ENCODE measurements around the gene BACE1-AS. TPM values are rescaled to one million over a fixed set of nuclear protein-coding genes. Genes with fewer than 3 reads are reported as not detected.

Gene BACE1-AS
- total RNA-seq, 1 donor from 2014 or later = 8.3 TPM

DNA sequence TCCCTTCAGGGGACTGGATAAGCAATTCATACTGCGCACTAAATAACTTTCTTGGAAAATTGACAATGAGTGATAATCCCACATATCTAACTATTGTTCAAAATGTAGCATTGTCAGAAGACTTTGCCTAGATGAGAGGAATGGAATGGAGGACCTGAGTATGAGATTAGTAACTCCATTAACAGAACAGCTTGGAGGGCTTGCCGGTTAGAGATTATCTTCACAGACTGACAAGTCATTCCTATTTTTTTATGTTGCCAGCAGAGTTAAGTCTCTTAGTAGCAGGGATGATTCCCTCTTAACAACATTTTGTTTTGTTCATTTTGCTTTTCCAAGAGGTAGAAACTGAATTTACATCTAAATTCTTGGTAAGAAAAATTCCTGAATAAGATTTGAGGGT, 7.1 kb upstream of the BACE1-AS start:
- ATAC-seq (ENCODE audit: poor library complexity) (no peak), DNase-seq (no peak)
- intact Hi-C loops (cut with DNase I) = no loop called here

DNA sequence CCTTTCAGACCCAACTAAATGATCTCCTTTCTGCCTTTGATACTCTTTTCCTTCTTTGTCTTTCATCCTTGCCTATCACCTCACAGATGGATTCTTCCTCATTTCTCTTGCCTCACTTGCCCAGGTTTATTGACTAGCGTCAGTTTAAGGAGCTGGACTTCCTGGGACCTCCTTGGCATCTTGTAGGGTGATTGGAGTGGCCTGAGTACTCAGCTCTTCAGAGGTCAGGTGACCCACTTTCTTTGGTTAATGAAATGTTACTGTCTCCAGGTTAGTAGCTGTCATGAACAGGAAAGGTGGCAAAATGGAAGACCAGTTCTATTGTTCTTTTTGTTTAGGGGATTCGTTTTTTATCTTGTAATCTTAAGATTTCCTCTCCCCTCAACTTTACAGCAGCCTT, 4.6 kb upstream of the BACE1-AS start:
- DNase-seq (no peak), ATAC-seq (ENCODE audit: poor library complexity) (no peak)
- intact Hi-C loops (cut with DNase I) = no loop called here

DNA sequence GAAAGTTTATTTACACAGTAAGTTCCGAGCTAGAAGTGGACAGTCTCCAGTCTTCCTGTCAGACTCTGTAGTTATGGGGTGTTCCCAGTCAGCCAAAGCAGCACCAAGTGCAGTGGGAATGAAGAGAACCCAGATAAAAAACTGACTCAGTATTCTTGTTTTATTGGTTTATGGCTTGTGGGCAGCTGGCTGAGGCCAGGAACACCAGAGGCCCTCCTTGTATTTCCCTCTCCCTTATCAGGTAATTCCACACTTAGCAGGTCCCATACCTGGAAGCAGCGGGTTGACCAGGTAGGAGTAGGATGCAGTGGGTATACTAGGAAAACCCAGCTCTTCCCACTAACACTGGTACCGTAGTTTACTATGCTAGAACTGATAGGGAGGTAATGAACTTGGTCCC, 3.5 kb upstream of the BACE1-AS start:
- ATAC-seq (ENCODE audit: poor library complexity) (no peak), DNase-seq (no peak)
- intact Hi-C loops (cut with DNase I) = no loop called here

DNA sequence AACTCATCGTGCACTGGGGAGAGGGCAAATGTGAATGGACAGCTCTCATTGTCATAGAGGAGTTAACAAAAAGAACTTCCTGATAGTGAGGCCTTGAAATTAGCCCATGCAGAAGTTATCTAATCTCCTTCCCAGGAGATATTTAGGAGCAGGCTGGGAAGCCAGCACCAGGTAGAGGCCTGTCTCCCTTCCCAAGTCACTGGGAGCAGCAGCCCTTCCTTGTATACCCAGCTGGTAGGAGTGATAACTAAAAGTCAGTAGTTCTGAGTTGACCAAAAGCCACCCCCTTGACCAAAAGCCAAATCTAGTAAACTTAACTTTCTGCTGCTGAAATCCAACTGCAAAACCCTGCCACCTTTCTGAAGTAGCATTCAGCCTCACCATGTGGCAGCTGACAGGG, 1.4 kb upstream of the BACE1-AS start:
- ATAC-seq (ENCODE audit: poor library complexity) (no peak), DNase-seq (no peak)
- intact Hi-C loops (cut with DNase I) = no loop called here

DNA sequence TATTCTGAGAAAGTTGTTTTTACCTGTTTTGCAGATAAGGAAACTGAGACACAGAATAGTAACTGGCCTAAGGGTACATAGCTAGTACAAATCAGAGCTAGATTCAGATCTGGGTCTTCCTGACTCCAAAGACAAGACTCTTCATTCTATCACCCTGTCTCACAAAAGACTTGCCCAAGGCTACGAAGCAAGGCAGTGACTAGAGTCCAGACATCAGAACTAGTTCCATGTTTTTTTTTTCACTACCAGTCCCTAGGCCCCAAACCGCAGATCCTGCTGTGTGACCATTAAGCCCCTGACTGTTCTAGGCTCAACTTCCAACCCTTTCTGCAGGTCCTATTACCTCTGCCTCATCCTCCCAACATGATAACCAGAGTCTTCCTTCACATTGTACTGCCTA, 1.5 kb downstream of the BACE1-AS start:
- intact Hi-C loops (cut with DNase I) = no loop called here
- no peak for DNase-seq
- no peak for ATAC-seq (ENCODE audit: poor library complexity)

DNA sequence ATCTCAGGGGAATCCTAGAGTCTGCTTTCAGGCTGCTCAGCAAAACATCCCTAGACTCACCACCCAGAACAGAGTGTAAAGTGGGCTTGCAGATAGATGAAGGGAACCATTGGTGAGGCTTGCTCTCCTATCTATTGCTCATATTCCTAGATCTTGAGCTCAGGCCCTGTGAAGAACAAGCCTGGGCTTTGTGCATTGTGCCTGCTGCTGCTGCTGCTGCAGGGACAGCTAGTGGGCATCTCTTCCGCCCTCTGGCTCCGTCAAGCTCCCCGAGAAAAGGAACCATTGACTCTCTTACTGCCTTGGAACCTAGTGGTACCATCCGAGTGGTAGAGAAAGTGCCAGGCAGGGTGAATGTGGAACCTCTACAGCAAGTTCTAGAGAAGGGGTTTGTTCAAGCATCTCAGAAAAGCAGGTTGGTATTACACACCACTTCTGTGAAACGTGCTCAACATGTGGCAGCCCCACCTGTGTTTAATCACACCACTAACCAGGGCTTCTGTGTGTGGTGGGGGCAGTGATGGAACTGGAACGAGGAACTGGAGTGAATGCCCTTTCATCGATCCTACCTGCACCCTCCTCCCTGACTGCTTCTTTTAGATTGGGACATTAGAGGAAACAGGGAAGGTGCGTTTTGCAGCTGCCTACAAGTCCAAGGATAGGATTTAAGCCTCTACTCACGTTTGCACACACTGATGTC, 4.4 kb downstream of the BACE1-AS start:
- DNase-seq (no peak), ATAC-seq (ENCODE audit: poor library complexity) (no peak)
- intact Hi-C loops (cut with DNase I) = no loop called here

DNA sequence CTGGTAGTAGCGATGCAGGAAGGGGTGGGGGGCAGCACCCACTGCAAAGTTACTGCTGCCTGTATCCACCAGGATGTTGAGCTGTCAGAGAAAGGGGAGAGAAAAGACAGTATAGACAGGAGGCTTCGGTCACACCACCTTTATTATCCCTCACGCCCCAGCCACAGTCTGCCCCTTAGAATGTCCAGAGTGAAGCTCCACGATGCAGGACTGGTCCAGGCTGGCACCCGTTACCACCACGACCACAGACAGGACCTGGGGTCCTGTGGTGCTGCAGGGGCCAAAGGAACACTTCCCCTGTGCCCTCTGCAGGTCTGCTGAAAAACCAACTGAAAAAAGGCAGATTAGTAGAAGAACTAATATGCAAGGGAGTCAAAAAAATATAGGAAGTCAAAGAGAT, 5.7 kb downstream of the BACE1-AS start:
- no peak for DNase-seq
- intact Hi-C loops (cut with DNase I) = no loop called here
- ATAC-seq (ENCODE audit: poor library complexity) = no peak

DNA sequence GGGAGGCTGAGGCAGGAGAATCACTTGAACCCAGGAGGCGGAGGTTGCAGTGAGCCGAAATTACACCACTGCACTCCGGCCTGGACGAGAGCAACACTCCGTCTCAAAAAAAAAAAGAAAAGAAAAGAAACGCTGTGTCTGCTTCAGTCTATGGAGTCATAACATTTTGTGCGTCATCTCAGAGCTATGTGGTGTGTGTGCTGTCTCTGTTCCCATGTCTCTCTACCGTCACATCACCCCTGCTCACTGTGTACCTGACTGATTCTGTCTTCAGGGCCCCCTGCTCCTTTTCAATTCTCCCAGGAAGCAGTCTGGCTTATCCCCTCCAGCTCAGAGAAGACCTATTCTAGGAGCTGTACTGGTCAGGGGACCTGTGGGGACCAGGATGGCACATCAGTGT, 7.0 kb downstream of the BACE1-AS start:
- no peak for DNase-seq
- ATAC-seq (ENCODE audit: poor library complexity) = no peak
- intact Hi-C loops (cut with DNase I) = no loop called here

DNA sequence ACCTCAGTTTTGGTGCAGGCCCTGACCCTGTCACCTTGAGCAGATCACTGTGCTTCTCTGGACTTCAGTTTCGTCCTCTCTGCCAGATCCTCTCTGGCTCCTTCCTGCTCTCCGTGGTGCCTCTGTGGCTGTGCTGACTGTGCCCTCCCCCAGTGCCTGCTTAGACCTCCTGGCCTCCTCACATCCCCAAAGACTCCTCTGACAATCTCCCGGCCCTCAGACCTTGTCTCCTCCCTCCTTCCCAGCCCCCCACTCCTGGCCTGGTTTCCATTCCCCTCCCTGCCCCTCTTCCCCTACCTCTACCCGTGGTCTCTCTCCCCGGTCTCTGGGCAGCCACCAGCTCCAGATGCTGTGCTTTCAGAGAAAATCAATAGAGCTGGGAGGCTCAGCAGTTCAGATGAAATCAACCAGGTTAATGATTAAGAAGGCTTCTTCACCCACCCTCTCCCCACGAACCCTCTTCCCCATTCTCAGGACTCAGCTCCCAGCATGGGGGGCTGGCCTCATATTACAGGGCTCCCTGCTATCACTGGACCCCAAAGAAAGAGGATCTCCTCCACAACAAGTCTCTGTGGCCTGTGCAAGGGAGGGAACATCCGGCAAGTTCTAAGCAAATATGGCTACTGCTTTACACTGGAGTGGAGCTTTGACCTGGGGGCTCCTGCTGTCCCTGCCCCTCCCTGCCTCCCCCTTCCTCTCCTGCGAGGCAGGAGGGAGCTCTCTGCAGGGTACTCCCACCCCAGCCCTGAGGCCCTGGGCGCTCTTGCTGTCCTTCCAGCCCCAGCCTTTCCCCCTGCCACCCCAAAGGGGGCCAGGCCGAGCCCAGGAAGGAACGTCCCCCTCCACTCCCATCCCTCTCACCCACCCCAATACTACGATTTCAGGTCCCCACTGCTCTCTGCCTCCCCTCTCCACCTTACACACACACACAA, 8.5 kb downstream of the BACE1-AS start:
- DNase-seq = no peak
- ATAC-seq (ENCODE audit: poor library complexity) = peak; percentile 17

DNA sequence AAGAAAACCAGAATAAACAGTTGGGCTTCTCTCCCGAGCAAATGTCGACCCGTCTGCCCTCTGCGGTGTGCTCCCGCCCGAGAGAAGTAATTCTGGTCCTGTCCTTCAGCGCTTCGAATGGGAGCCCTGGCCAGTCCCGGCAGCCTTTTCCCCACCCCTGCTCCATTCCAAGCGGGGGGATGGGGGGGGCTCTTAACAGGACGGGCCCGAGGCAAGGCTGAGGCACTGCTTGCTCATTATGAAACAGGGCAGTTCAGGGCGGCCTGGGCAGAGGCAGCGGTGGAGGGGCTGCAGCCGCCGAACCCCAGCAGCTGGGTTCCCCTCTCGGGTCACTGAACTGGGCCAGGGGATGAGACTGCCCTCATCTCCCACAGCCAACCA, 9.1 kb downstream of the BACE1-AS start:
- ATAC-seq (ENCODE audit: poor library complexity) (peak; percentile 63), DNase-seq (peak; percentile 50)
- intact Hi-C loops (cut with DNase I) = no loop called here

More for the DNA sequence above, 8.5 kb downstream of the BACE1-AS start:
- intact Hi-C loops (cut with DNase I) = no loop called here

DNA sequence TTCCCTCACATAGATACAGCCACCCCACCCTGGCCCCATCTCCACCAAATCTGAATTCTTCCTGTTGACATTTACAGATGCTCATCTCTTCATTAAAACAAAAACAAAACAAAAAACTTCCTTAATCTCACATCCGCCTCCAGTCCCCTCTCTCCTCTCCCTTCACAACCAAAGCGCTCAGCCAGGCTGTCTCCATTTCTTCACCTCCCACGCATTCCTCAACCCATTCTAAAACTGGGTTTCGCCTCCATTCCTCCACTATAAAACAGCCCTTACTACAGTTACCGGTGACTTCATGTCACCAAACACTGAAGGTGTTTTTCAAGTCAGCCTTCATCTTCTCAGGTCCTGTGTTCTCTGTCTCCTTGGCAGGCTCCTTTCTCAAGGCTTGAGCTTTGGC, 9.6 kb downstream of the BACE1-AS start:
- no peak for ATAC-seq (ENCODE audit: poor library complexity)
- DNase-seq = no peak
- intact Hi-C loops (cut with DNase I) = no loop called here

DNA sequence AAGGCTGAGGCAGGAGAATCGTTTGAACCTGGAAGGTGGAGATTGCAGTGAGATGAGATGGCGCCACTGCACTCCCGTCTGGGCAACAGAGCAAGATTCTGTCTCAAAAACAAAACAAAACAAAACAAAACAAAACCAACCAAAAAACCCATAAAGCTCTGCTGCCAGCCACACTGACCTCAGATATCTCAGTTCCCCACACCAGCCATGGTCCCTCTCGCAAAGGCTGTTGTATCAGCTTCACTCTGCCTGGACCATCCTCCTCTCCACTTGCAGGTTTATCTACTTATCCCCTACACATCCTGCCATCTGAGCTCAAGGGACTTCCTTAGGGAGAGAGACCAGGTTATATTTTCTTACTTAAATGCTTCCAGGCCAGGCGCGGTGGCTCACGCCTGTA, 11.1 kb downstream of the BACE1-AS start:
- DNase-seq (no peak), ATAC-seq (ENCODE audit: poor library complexity) (no peak)
- intact Hi-C loops (cut with DNase I) = no loop called here

DNA sequence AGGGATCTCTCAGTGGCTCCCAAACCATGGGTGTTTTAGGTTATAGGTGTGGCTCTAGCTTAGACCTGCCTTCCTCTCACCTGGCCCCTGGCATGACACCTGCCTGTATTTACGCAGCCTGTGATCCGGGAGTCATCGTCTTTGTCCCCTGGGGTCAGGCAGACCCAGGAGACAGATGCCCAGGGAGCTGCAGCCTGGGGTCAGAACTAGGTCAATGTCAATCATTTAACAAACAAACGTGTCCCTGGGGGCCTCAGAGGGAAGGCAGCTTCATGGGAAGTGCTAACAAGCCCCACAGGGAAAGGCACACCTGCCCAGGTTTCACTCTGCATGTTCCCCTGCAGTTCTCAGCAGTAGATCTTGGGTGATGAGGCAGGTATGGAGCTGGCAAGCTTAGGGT, 12.0 kb downstream of the BACE1-AS start:
- ATAC-seq (ENCODE audit: poor library complexity) (no peak), DNase-seq (no peak)
- intact Hi-C loops (cut with DNase I) = no loop called here

DNA sequence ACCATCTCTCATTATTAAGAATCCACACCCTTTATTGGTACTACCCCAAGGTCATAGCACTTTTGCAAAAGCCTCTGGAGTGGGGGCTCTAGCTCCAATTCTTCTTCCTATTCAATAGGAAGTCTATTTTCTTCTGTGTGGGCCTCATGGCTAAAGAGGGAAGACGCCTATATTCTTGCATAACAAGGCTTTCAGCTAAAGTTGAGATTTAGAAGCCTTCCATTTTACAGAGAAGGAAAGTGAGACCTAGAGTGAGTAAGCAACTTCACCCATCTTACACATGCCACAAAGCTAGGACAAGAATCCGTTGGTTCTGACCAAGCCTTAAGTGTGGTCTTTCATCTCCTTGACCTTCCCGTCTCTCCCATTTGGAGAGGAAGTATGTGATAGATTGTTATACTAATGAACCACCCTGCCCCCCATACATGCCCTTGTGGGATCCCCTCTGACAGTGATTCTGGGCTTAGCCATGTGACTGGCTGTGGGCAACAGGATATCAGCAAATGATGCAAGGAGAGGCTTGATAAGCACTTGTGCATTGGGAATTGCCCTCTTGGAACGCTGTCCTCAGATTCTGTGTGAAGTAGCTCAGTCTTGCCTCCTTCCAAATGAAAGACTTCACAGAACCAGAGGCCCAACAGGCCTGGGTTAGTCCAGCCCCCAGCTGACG, 12.6 kb downstream of the BACE1-AS start:
- intact Hi-C loops (cut with DNase I) = no loop called here

DNA sequence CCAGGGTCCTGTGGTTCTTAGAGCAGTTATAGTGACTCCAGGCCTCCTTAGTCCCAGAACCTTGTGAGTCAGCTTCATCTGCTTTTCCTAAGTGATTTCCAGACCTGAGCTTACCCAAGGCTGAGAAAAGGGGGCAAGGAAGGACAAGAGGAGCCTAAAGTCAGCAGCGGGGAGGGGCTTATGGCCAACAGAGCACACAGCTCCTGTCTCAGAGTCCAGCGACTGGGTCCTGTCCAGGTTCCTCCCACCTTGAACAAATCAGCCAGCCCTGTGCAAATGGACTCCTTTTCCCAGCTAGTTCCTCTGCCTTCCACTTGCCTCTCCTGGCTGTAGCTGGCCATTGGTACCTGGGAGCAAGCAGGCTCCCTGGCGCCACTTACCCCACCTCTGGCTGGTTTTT, 14.0 kb downstream of the BACE1-AS start:
- DNase-seq (no peak), ATAC-seq (ENCODE audit: poor library complexity) (no peak)
- intact Hi-C loops (cut with DNase I) = no loop called here

More for the DNA sequence above, 12.6 kb downstream of the BACE1-AS start:
- ATAC-seq (ENCODE audit: poor library complexity) = no peak
- DNase-seq = no peak

DNA sequence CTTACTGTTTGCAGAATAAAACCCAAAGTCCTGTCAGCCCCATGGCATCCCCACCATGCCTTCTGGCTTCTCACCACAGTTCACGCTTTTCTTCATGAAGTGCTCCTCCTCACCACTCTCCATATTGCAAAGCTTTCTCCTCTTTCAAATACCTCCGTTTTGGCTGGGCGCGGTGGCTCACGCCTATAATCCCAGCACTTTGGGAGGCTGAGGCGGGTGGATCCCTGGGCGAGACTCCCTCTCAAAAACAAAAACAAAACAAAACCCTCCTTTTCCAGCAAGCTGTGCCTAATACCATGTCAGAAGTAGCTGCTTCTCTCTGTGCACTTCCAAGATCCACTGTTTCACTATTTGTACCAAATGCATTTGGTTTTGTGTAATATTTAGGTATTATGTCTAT, 18.2 kb downstream of the BACE1-AS start:
- ATAC-seq (ENCODE audit: poor library complexity) (no peak), DNase-seq (no peak)
- intact Hi-C loops (cut with DNase I) = no loop called here

DNA sequence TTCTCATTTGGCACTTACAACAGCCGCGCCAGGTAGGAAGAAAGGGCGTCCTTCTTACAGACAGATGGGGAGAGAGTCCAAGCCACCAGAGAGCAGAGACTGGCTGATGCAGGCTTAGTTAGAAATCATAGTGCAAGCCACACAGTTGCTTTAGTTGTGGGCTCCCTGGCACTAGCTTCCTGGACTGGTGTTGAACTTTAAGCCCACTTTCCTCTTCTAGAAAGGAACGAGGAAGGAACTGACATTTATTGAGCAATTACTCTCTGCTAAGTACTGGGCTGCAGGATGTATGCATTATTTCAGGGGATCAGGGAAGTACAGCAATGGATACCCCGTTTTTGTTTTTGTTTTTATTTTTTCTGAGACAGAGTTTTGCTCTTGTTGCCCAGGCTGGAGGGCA, 21.9 kb downstream of the BACE1-AS start:
- DNase-seq (no peak), ATAC-seq (ENCODE audit: poor library complexity) (no peak)
- intact Hi-C loops (cut with DNase I) = no loop called here

DNA sequence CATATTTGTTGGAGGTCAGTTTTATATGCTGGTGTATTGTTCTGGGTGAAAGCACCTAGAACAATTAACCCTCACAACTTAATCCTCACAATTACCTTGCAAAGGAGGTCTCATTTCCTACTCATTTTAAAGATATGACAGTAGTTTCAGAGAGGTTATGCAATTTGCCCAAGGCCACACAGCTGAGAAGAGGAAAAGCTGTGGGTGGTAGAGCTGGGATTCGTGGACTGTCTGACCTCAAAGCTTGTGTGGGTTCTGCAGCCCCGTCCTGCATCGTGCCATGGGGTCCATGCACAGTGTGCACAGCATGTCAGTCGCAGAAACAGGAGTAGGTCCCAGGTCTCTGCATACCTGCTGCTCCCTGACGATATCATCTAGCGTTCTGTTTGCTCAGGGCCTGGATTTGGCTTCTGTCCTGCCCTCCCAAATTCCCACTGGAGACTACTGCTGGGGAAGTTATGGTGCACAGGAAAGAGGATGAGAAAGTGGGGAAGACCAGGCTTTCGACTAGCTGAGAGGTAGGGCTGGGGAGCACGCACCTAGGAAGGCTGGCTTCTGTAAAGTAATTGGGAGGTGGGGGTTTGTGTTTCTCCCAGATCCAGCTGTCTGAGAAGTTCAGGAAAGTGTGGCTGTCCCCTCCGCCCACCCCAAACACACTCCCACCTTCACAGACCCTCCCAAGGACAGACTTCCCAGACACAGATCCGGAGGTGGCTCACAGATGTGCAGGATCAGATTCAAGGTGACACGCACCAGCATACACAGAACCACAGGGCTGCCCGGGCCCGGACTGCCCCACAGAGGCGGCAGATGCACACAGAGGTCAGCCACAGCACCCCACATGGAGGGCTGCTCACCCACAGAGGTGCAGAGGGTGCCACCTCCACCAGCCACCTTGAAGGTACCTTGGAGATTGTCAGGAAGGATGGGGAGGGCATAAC, 23.0 kb downstream of the BACE1-AS start:
- DNase-seq (no peak), ATAC-seq (ENCODE audit: poor library complexity) (no peak)
- intact Hi-C loops (cut with DNase I) = no loop called here

DNA sequence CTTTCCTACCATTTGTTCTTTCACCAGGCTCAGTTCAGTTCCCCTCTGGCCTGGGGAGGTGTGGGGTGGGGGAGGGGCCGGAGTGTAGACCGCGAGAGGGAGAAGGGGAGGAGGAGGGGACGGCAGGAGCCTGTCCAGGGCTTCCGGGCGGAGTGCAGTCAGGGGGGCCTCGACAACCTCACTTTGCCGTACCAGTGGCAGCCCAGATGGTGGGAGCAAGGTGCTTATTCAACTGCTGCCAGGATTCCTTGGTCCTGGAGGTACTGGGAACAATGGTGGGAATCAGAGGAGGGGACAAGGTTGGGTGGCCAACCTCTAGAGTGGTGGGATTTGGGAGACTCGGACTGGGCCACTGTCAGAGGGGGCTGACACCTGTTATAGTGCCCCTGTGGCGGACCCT, 23.7 kb downstream of the BACE1-AS start:
- DNase-seq = no peak
- intact Hi-C loops (cut with DNase I) = no loop called here
- ATAC-seq (ENCODE audit: poor library complexity) = no peak

All from Right ventricle myocardium superior (tissue), 1 donor.